HCT116 (cell line): Measurements from ENCODE around the gene OR5K2. TPM values are rescaled to one million over a fixed set of nuclear protein-coding genes. Genes with fewer than 3 reads are reported as not detected.

Source experiments
- ATAC-seq: fragments of 200-7000 bp; cut with Tn5 transposase; 2 replicates; pipeline ENCODE4 v1.9.1; 2020; ENCODE audit warnings: mild to moderate bottlenecking, moderate library complexity
- BruUV-seq: library from RNA; stranded (reverse); fragments of 400-500 nt; replicated peaks from 2 replicates; lab custom pipeline; 2021; lab: Mats Ljungman, UMichigan
- CTCF ChIA-PET: fragments of 300-600 bp; sonication (Branson Sonifier 250); formaldehyde crosslinking; loops from one replicate; lab custom pipeline; 2021; ENCODE audit warnings: antibody characterized with exemption; lab: Charles Lee
- POLR2A ChIA-PET: fragments of 300-600, 350-600 bp; sonication (Branson Sonifier 250); formaldehyde crosslinking; loops from one replicate; lab custom pipeline; 2021; ENCODE audit warnings: antibody characterized with exemption; lab: Charles Lee
- RAD21 ChIA-PET, 2 experiments: fragments of 300-600 bp; sonication (Branson Sonifier 250); formaldehyde crosslinking; loops; one replicate each; lab custom pipeline; 2023; ENCODE audit warnings: low total read pairs in 2 of 2; ENCODE audit not compliant: uncharacterized antibody in 2 of 2, unreplicated experiment in 2 of 2, low non-redundant PET in 1 of 2; lab: Charles Lee
- DNase-seq: peaks from one replicate; pipeline ENCODE4 v3.0.0-alpha.2; 2010; ENCODE audit warnings: low read depth, low spot score
- H2AFZ ChIP-seq: fragments of 200-600 bp; shearing (Covaris generic), sonication (generic); 2 replicates; pipeline ENCODE4 v1.6.1; 2017; ENCODE audit warnings: low read depth, mixed run types, mixed read lengths, antibody characterized with exemption, low read length; ENCODE audit not compliant: poor library complexity, severe bottlenecking
- H3K27ac ChIP-seq: 2 replicates; pipeline ENCODE4 v1.5.1; 2012; ENCODE audit warnings: low read depth, low read length
- H3K27me3 ChIP-seq: fragments of 200-600 bp; sonication (generic); 2 replicates; pipeline ENCODE4 v1.6.1; 2016; ENCODE audit warnings: mixed run types, low read length, mixed read lengths; ENCODE audit not compliant: insufficient read depth
- H3K36me3 ChIP-seq, 2 experiments: fragments of 200-500 bp in 1 of 2; fragments of 200-600 bp in 1 of 2; sonication (Bioruptor generic) in 1 of 2; sonication (generic) in 1 of 2; 2 replicates each; pipeline versions ENCODE4 v1.5.1 to v1.6.1; 2014 to 2016; ENCODE audit warnings: low read length in 2 of 2, inconsistent platforms in 1 of 2, mixed read lengths in 1 of 2, mixed run types in 1 of 2; ENCODE audit not compliant: insufficient read depth in 2 of 2, control insufficient read depth in 1 of 2
- H3K4me1 ChIP-seq, 2 experiments: fragments of 200-600 bp in 1 of 2; sonication (generic) in 1 of 2; 2 replicates each; pipeline versions ENCODE4 v1.5.1 to v1.6.1; 2012 to 2017; ENCODE audit warnings: low read length in 2 of 2, inconsistent platforms in 1 of 2, mild to moderate bottlenecking in 1 of 2, mixed read lengths in 1 of 2, mixed run types in 1 of 2, moderate library complexity in 1 of 2; ENCODE audit not compliant: insufficient read depth in 2 of 2, control insufficient read depth in 1 of 2
- H3K4me2 ChIP-seq: fragments of 200-600 bp; sonication (generic); 2 replicates; pipeline ENCODE4 v1.6.1; 2017; ENCODE audit warnings: mixed run types, low read length, mixed read lengths
- H3K4me3 ChIP-seq, 2 experiments: fragments of 200-600 bp in 1 of 2; sonication (generic) in 1 of 2; replicated peaks in 1 of 2; 2 replicates each; pipeline ENCODE4 v1.5.1; 2011 to 2016; ENCODE audit warnings: low read length in 2 of 2, control low read depth in 1 of 2, low read depth in 1 of 2, mild to moderate bottlenecking in 1 of 2, mixed read lengths in 1 of 2, mixed run types in 1 of 2
- H3K79me2 ChIP-seq: fragments of 200-600 bp; sonication (generic); 2 replicates; pipeline ENCODE4 v1.6.1; 2017; ENCODE audit warnings: mild to moderate bottlenecking, mixed run types, low read length, moderate library complexity, mixed read lengths; ENCODE audit not compliant: insufficient read depth
- H3K9ac ChIP-seq: fragments of 200-600 bp; sonication (generic); 2 replicates; pipeline ENCODE4 v1.6.1; 2016; ENCODE audit warnings: low read length, mixed read lengths
- H3K9me2 ChIP-seq: fragments of 200-600 bp; sonication (generic), shearing (Covaris generic); 2 replicates; pipeline ENCODE4 v1.6.1; 2017; ENCODE audit warnings: mixed run types, mild to moderate bottlenecking, moderate library complexity; ENCODE audit not compliant: insufficient read depth
- H3K9me3 ChIP-seq, 2 experiments: fragments of 200-500 bp in 1 of 2; fragments of 200-600 bp in 1 of 2; sonication (Bioruptor generic) in 1 of 2; sonication (generic) in 1 of 2; 2 replicates each; pipeline ENCODE4 v1.6.1; 2014 to 2017; ENCODE audit warnings: low read length in 2 of 2, mixed read lengths in 2 of 2, inconsistent platforms in 1 of 2, low read depth in 1 of 2, mild to moderate bottlenecking in 1 of 2, mixed run types in 1 of 2, moderate library complexity in 1 of 2; ENCODE audit not compliant: control insufficient read depth in 1 of 2, insufficient read depth in 1 of 2
- H4K20me1 ChIP-seq: fragments of 200-600 bp; sonication (generic), shearing (Covaris generic); 2 replicates; pipeline ENCODE4 v1.6.1; 2017; ENCODE audit warnings: mixed run types, mild to moderate bottlenecking, moderate library complexity; ENCODE audit not compliant: insufficient read depth
- CBX3 ChIP-seq: IDR thresholded peaks from 2 replicates; pipeline ENCODE4 v1.6.1; 2012; ENCODE audit warnings: low read depth
- CEBPB ChIP-seq: IDR thresholded peaks from 2 replicates; pipeline ENCODE4 v1.6.1; 2012; ENCODE audit warnings: low read depth
- CTCF ChIP-seq, 3 experiments: fragments of 200-600 bp in 1 of 3; sonication (generic) in 1 of 3; IDR thresholded peaks in 2 of 3; conservative IDR thresholded peaks in 1 of 3; 2 replicates each; pipeline ENCODE4 v1.5.1; 2012 to 2017; ENCODE audit warnings: low read depth in 2 of 3, low read length in 2 of 3, antibody characterized with exemption in 1 of 3, borderline replicate concordance in 1 of 3, control low read depth in 1 of 3, mild to moderate bottlenecking in 1 of 3, mixed read lengths in 1 of 3, mixed run types in 1 of 3, moderate library complexity in 1 of 3; ENCODE audit not compliant: insufficient read depth in 1 of 3
- EZH2 ChIP-seq: fragments of 200-600 bp; sonication (generic); IDR thresholded peaks from 2 replicates; pipeline ENCODE4 v1.6.1; 2017; ENCODE audit warnings: antibody characterized with exemption, mixed run types
- EZH2phosphoT487 ChIP-seq: fragments of 200-600 bp; IDR thresholded peaks from 2 replicates; pipeline ENCODE4 v1.6.1; 2018; ENCODE audit warnings: antibody characterized with exemption, borderline replicate concordance
- FOSL1 ChIP-seq: IDR thresholded peaks from 2 replicates; pipeline ENCODE4 v1.6.1; 2012; ENCODE audit warnings: low read depth
- RAD21 ChIP-seq: IDR thresholded peaks from 2 replicates; pipeline ENCODE4 v1.6.1; 2012; ENCODE audit warnings: low read depth, mild to moderate bottlenecking
- SIN3A ChIP-seq: IDR thresholded peaks from 2 replicates; pipeline ENCODE4 v1.6.1; 2012; ENCODE audit warnings: low read depth
- SP1 ChIP-seq: IDR thresholded peaks from 2 replicates; pipeline ENCODE4 v1.6.1; 2012; ENCODE audit warnings: low read depth
- SRF ChIP-seq: IDR thresholded peaks from 2 replicates; pipeline ENCODE4 v1.6.1; 2012; ENCODE audit warnings: low read depth
- TCF7L2 ChIP-seq: IDR thresholded peaks from 2 replicates; pipeline ENCODE4 v1.7.0; 2011; ENCODE audit warnings: borderline replicate concordance, inconsistent platforms; ENCODE audit not compliant: insufficient read depth, insufficient read length; ENCODE audit errors: extremely low read depth
- ZBTB33 ChIP-seq: IDR thresholded peaks from 2 replicates; pipeline ENCODE4 v1.6.1; 2011; ENCODE audit warnings: mild to moderate bottlenecking, low read length, moderate library complexity; ENCODE audit not compliant: insufficient replicate concordance; ENCODE audit errors: extremely low read depth
- intact Hi-C: fragments of 100-400 bp; cut with micrococcal nuclease; formaldehyde crosslinking; loops from 2 replicates; pipeline ENCODE4 v1.10.0; 2022
- total RNA-seq: library from RNA; stranded (reverse); gene quantifications from one replicate; pipeline ENCODE4 v1.2.1, GENCODE V29; 2021; ENCODE audit not compliant: unreplicated experiment
- TF ChIP-seq, protein P1 (sequence below): IDR thresholded peaks from 2 replicates; pipeline ENCODE4 v1.6.1; 2012; ENCODE audit warnings: low read depth

Gene OR5K2
- total RNA-seq, 1 experiment from 2014 or later = not detected

- TF ChIP-seq, protein P1, sequence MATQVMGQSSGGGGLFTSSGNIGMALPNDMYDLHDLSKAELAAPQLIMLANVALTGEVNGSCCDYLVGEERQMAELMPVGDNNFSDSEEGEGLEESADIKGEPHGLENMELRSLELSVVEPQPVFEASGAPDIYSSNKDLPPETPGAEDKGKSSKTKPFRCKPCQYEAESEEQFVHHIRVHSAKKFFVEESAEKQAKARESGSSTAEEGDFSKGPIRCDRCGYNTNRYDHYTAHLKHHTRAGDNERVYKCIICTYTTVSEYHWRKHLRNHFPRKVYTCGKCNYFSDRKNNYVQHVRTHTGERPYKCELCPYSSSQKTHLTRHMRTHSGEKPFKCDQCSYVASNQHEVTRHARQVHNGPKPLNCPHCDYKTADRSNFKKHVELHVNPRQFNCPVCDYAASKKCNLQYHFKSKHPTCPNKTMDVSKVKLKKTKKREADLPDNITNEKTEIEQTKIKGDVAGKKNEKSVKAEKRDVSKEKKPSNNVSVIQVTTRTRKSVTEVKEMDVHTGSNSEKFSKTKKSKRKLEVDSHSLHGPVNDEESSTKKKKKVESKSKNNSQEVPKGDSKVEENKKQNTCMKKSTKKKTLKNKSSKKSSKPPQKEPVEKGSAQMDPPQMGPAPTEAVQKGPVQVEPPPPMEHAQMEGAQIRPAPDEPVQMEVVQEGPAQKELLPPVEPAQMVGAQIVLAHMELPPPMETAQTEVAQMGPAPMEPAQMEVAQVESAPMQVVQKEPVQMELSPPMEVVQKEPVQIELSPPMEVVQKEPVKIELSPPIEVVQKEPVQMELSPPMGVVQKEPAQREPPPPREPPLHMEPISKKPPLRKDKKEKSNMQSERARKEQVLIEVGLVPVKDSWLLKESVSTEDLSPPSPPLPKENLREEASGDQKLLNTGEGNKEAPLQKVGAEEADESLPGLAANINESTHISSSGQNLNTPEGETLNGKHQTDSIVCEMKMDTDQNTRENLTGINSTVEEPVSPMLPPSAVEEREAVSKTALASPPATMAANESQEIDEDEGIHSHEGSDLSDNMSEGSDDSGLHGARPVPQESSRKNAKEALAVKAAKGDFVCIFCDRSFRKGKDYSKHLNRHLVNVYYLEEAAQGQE = no peak; the same call in 1 of the 2 replicates
- TF ChIP-seq SRF (no peak), CBX3 (no peak), EZH2phosphoT487 (no peak), RAD21 (0 out of 2 replicates have a peak, but pooled peaks have one; percentile 3), FOSL1 (no peak), CEBPB (no peak), SIN3A (no peak), TCF7L2 (no peak)
These were observed 24.5 kb downstream of the OR5K2 start (continued) for GRCh38 chr3:98521897-98522543.

DNA sequence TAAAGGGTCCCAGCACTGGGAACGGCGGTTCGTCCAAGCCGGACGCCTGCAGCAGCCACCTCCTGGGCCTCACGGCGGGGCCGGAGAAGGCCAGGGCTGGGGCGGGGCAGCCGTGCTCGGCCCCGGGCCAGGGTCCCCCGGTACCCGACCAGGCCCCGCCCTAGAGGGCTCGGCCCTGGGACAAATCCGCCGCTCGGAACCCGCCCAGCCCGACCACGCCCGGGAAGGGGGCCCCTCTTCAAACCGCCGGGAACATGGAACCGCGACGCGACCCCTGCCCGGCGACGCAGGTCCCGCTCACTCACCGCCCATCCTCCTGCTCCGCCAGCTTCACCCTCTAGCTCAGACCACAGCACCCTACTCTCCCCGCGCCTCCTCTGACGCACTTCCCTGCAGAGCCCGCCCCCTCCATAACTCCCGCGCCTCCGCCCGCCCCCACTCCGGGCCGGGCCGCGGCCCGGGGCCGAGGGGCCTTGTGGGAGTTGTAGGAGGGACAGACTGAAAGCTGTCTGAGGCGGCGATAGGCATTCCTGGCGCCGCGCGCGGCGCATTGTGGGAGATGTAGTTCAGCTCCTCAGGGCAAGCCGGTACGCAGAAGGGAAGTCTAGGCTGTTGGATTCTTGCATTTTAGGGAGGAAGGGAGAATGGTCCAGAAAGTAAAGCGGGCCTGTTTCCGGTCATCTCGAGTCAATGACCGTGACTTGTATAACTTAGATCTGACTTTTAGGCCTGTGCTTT is 25.2 kb downstream of the OR5K2 start, which contains the start of gene CLDND1:
TSS of gene CLDND1 (minus strand) at position 359 of the 738 bp plus-strand sequence. CDS start 1,478 bp downstream, outside the sequence.
- ATAC-seq = peak; percentile 94
- BruUV-seq = no TSS peak
- TF ChIP-seq SP1 (peak; percentile 81; the same call in 1 of the 2 replicates), EZH2 (no peak), CTCF (IDR thresholded peaks at IDR 0.05 in 2 of 3, conservative IDR thresholded peaks at IDR 0.05 in 1 of 3; ENCODE audit: borderline replicate concordance in 1 of 3, insufficient read depth in 1 of 3, low read depth in 2 of 3, low read length in 2 of 3) (no peak), SRF (peak; percentile 72; the same call in 1 of the 2 replicates), RAD21 (0 out of 2 replicates have a peak, but pooled peaks have one; percentile 5), CEBPB (no peak; the same call in 1 of the 2 replicates), TCF7L2 (peak; percentile 23), ZBTB33 (no peak)

More for the DNA sequence above, 25.2 kb downstream of the OR5K2 start, which contains the start of gene CLDND1:
- H3K9me2 ChIP-seq = no peaks in the 10 kb centered on the region
- peak; percentile 97 for DNase-seq
- POLR2A ChIA-PET = interaction anchor here (0.8 to 1.7 kb wide), 17 partner anchors 9 to 117 kb away, joined by 3 to 17 read pairs (median 4); partner anchors contain the start of genes CPOX, GPR15 and OR5K1
- RAD21 ChIA-PET = interaction anchor here (0.9 to 1.3 kb wide), 3 partner anchors 35 to 43 kb away, joined by 3 to 5 read pairs (median 3); no protein-coding TSS in a partner anchor
- H3K4me3 ChIP-seq = peak within 1 kb of the TSS; percentile 67 to 78
- peaks cover 34 to 58% of the 10 kb centered on the region in 2 experiments for H3K4me1 ChIP-seq
- no peaks in the 10 kb centered on the region for H3K27me3 ChIP-seq
- CTCF ChIA-PET = interaction anchor here (0.9 kb wide), 1 partner anchor 10 kb away, joined by 3 read pairs; no protein-coding TSS in a partner anchor
- H3K9ac ChIP-seq = peak within 1 kb of the TSS; percentile 86
- H3K4me2 ChIP-seq = peak within 1 kb of the TSS; percentile 87
- H3K36me3 ChIP-seq = peaks cover 29 to 39% of the 10 kb centered on the region in 2 experiments
- intact Hi-C loops = loop anchor here (5.0 kb wide), 1 partner anchor 65 kb away; no protein-coding TSS in a partner anchor
- H3K79me2 ChIP-seq = peaks cover 71% of the 10 kb centered on the region
- H3K9me3 ChIP-seq = no peaks in the 10 kb centered on the region
- H2AFZ ChIP-seq = peak within 1 kb of the TSS; percentile 20
- H4K20me1 ChIP-seq = no peaks in the 10 kb centered on the region
- H3K27ac ChIP-seq = peak within 1 kb of the TSS; percentile 86
